Activated CD8-positive, alpha-beta memory T cell treated with anti-CD3 and anti-CD28 coated beads for 1 hour (primary cell): ENCODE results near the gene TBC1D10A.
A peak's percentile ranks its signal among the peaks of the same experiment; 100 is the strongest.

Source experiments
- DNase-seq, 2 donors: peaks; one replicate each; pipeline ENCODE4 v3.0.0-alpha.2; 2020; ENCODE audit warnings: low read depth in 1 of 2; ENCODE audit errors: extremely low read depth in 1 of 2

Gene TBC1D10A

GRCh38 chr22:30326706-30327362 lies at the start of gene TBC1D10A:
TBC1D10A (minus strand) TSS chr22:30326941; CDS start chr22:30326881, 60 bp downstream.
- peak; percentile 82 to 91 for DNase-seq

- no peak for DNase-seq
Observed at GRCh38 chr22:30375312-30375849, 48.6 kb upstream of the TBC1D10A start.

GRCh38 chr22:30373331-30374325 lies 46.9 kb upstream of the TBC1D10A start:
- no peak for DNase-seq

- DNase-seq: no peak
Observed at GRCh38 chr22:30372915-30373314, 46.2 kb upstream of the TBC1D10A start.

- DNase-seq: no peak
Observed at GRCh38 chr22:30371981-30372380, 45.2 kb upstream of the TBC1D10A start.

GRCh38 chr22:30371321-30371720 lies 44.6 kb upstream of the TBC1D10A start:
- DNase-seq: no peak

- no peak for DNase-seq
Observed at GRCh38 chr22:30370641-30371230, 44.0 kb upstream of the TBC1D10A start.

- no peak for DNase-seq
Observed at GRCh38 chr22:30368420-30368819, 41.7 kb upstream of the TBC1D10A start.

- no peak for DNase-seq
Observed at GRCh38 chr22:30365891-30366290, 39.1 kb upstream of the TBC1D10A start.

GRCh38 chr22:30362651-30363281 lies 36.0 kb upstream of the TBC1D10A start:
- DNase-seq: no peak

- no peak for DNase-seq
Observed at GRCh38 chr22:30361916-30362650, 35.3 kb upstream of the TBC1D10A start.

GRCh38 chr22:30358541-30358940 lies 31.8 kb upstream of the TBC1D10A start:
- no peak for DNase-seq

- DNase-seq: no peak
Observed at GRCh38 chr22:30357650-30358215, 31.0 kb upstream of the TBC1D10A start.

- peak in 1 of 2 donors; percentile 14 for DNase-seq
Observed at GRCh38 chr22:30357236-30357570, 30.5 kb upstream of the TBC1D10A start.

GRCh38 chr22:30356449-30357235 lies 29.9 kb upstream of the TBC1D10A start, which contains the start of the genes CCDC157 and SF3A1:
CCDC157 (plus strand) TSS chr22:30357007; CDS start chr22:30366001, 8,994 bp downstream.
SF3A1 (minus strand) TSS chr22:30356894; CDS start chr22:30356792, 102 bp downstream.
- peak; percentile 60 to 82 for DNase-seq

- DNase-seq: no peak
Observed at GRCh38 chr22:30354644-30355043, 27.9 kb upstream of the TBC1D10A start.

GRCh38 chr22:30351226-30351625 lies 24.5 kb upstream of the TBC1D10A start:
- no peak for DNase-seq

- no peak for DNase-seq
Observed at GRCh38 chr22:30348809-30349208, 22.1 kb upstream of the TBC1D10A start.

- DNase-seq: no peak
Observed at GRCh38 chr22:30348404-30348803, 21.7 kb upstream of the TBC1D10A start.
